Measurements from ENCODE around the gene ATP5F1D.

- TF ChIP-seq, protein P1, sequence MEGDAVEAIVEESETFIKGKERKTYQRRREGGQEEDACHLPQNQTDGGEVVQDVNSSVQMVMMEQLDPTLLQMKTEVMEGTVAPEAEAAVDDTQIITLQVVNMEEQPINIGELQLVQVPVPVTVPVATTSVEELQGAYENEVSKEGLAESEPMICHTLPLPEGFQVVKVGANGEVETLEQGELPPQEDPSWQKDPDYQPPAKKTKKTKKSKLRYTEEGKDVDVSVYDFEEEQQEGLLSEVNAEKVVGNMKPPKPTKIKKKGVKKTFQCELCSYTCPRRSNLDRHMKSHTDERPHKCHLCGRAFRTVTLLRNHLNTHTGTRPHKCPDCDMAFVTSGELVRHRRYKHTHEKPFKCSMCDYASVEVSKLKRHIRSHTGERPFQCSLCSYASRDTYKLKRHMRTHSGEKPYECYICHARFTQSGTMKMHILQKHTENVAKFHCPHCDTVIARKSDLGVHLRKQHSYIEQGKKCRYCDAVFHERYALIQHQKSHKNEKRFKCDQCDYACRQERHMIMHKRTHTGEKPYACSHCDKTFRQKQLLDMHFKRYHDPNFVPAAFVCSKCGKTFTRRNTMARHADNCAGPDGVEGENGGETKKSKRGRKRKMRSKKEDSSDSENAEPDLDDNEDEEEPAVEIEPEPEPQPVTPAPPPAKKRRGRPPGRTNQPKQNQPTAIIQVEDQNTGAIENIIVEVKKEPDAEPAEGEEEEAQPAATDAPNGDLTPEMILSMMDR (IDR thresholded peaks at IDR 0.05) = no peak
- TF ChIP-seq POLR2A (IDR thresholded peaks at IDR 0.05) (no peak), EP300 (IDR thresholded peaks at IDR 0.05) (no peak)
These were observed 13.1 kb downstream of the ATP5F1D start for GRCh38 chr19:1254530-1255185.
